ENCODE results near the gene SSR4. TPM values are rescaled to one million over a fixed set of nuclear protein-coding genes. Genes with fewer than 3 reads are reported as not detected.

SSR4 gene
- total RNA-seq, 2 experiments from 2014 or later, result 171 to 173 TPM

GRCh38 chrX:153764786-153765137 lies 29.7 kb upstream of the SSR4 start:
- Histone ChIP-seq H3K4me1 (ENCODE audit: insufficient read depth, low read length) (peaks cover 9% of the 10 kb centered on the region), H3K4me3 (ENCODE audit: low read length) (no peak overlapping the region), H3K9me3 (ENCODE audit: control insufficient read depth in 1 of 2, insufficient read depth in 1 of 2, low read length in 2 of 2) (no peaks in the 10 kb centered on the region), H3K27ac (ENCODE audit: low read depth in 1 of 2, low read length in 2 of 2) (no peak overlapping the region), H3K27me3 (ENCODE audit: control insufficient read depth in 1 of 2, insufficient read depth in 2 of 2, low read length in 2 of 2) (no peaks in the 10 kb centered on the region), H3K36me3 (ENCODE audit: insufficient read depth, low read length) (no peaks in the 10 kb centered on the region)
- H3K27me3 Mint-ChIP-seq, result no peaks in the 10 kb centered on the region
- intact Hi-C loops (cut with DNase I, micrococcal nuclease), result loop anchor here (1.0 to 10.0 kb wide), 3 partner anchors 120 to 189 kb away; partner anchors contain the start of gene L1CAM (in 1 of the 2)
- H3K4me3 Mint-ChIP-seq, result no peak overlapping the region
- H3K4me1 Mint-ChIP-seq (ENCODE audit: low read depth), result peaks cover 4% of the 10 kb centered on the region
- no peak overlapping the region for H3K27ac Mint-ChIP-seq
- H3K9me3 Mint-ChIP-seq, result no peaks in the 10 kb centered on the region
- no peaks in the 10 kb centered on the region for H3K36me3 Mint-ChIP-seq (ENCODE audit: low read depth)
- DNase-seq, result peak in 1 of 14 experiments; percentile 5
- no peak for TF ChIP-seq CTCF (IDR thresholded peaks at IDR 0.05)
- no peak for ATAC-seq (ENCODE audit: poor library complexity)
- CTCF ChIA-PET, result interaction anchor here (0.7 to 1.1 kb wide), 2 partner anchors 13 to 181 kb away, joined by 3 to 4 read pairs; no protein-coding TSS in a partner anchor
- POLR2A ChIA-PET, result no interaction called here

GRCh38 chrX:153765138-153766079 lies 29.1 kb upstream of the SSR4 start:
- no peak for ATAC-seq (ENCODE audit: poor library complexity)
- H3K4me3 Mint-ChIP-seq, result no peak overlapping the region
- H3K36me3 ChIP-seq (ENCODE audit: insufficient read depth, low read length), result no peaks in the 10 kb centered on the region
- H3K27me3 ChIP-seq (ENCODE audit: control insufficient read depth in 1 of 2, insufficient read depth in 2 of 2, low read length in 2 of 2), result no peaks in the 10 kb centered on the region
- peak in 2 of 14 experiments; percentile 10 to 20 for DNase-seq
- H3K4me1 Mint-ChIP-seq (ENCODE audit: low read depth), result peaks cover 4% of the 10 kb centered on the region
- H3K27ac Mint-ChIP-seq, result no peak overlapping the region
- no peaks in the 10 kb centered on the region for H3K36me3 Mint-ChIP-seq (ENCODE audit: low read depth)
- no peaks in the 10 kb centered on the region for H3K9me3 ChIP-seq (ENCODE audit: control insufficient read depth in 1 of 2, insufficient read depth in 1 of 2, low read length in 2 of 2)
- ChIA-PET CTCF (interaction anchor here (1.0 kb wide), 1 partner anchor 182 kb away, joined by 3 read pairs; no protein-coding TSS in a partner anchor), POLR2A (no interaction called here)
- intact Hi-C loops (cut with DNase I, micrococcal nuclease), result loop anchor here in 1 of 2 experiments (10.0 kb wide), 1 partner anchor 119 kb away; the partner anchor contains the start of gene L1CAM
- peaks cover 9% of the 10 kb centered on the region for H3K4me1 ChIP-seq (ENCODE audit: insufficient read depth, low read length)
- no peaks in the 10 kb centered on the region for H3K9me3 Mint-ChIP-seq
- no peak for TF ChIP-seq CTCF (IDR thresholded peaks at IDR 0.05)
- no peak overlapping the region for H3K27ac ChIP-seq (ENCODE audit: low read depth in 1 of 2, low read length in 2 of 2)
- no peaks in the 10 kb centered on the region for H3K27me3 Mint-ChIP-seq
- H3K4me3 ChIP-seq (ENCODE audit: low read length), result no peak overlapping the region

GRCh38 chrX:153766098-153766817 lies 28.2 kb upstream of the SSR4 start:
- Histone ChIP-seq H3K4me3 (ENCODE audit: low read length) (no peak overlapping the region), H3K9me3 (ENCODE audit: control insufficient read depth in 1 of 2, insufficient read depth in 1 of 2, low read length in 2 of 2) (no peaks in the 10 kb centered on the region), H3K27me3 (ENCODE audit: control insufficient read depth in 1 of 2, insufficient read depth in 2 of 2, low read length in 2 of 2) (no peaks in the 10 kb centered on the region), H3K27ac (ENCODE audit: low read depth in 1 of 2, low read length in 2 of 2) (no peak overlapping the region), H3K36me3 (ENCODE audit: insufficient read depth, low read length) (no peaks in the 10 kb centered on the region), H3K4me1 (ENCODE audit: insufficient read depth, low read length) (peaks cover 9% of the 10 kb centered on the region)
- DNase-seq, result peak in 4 of 14 experiments; percentile 6 to 35 (median 30)
- Mint-ChIP-seq H3K4me3 (no peak overlapping the region), H3K27ac (no peak overlapping the region), H3K27me3 (no peaks in the 10 kb centered on the region), H3K4me1 (ENCODE audit: low read depth) (peaks cover 4% of the 10 kb centered on the region), H3K36me3 (ENCODE audit: low read depth) (no peaks in the 10 kb centered on the region), H3K9me3 (no peaks in the 10 kb centered on the region)
- ChIA-PET POLR2A (no interaction called here), CTCF (interaction anchor here (1.0 kb wide), 1 partner anchor 181 kb away, joined by 3 read pairs; no protein-coding TSS in a partner anchor)
- intact Hi-C loops (cut with DNase I, micrococcal nuclease), result loop anchor here in 1 of 2 experiments (10.0 kb wide), 1 partner anchor 119 kb away; the partner anchor contains the start of gene L1CAM
- TF ChIP-seq CTCF (IDR thresholded peaks at IDR 0.05), result no peak
- ATAC-seq (ENCODE audit: poor library complexity), result no peak
